A549 (cell line): ENCODE measurements around the gene RAET1L. TPM values are rescaled to one million over a fixed set of nuclear protein-coding genes. Genes with fewer than 3 reads are reported as not detected.

ENCODE experiments used
- ATAC-seq, 2 experiments: fragments of 200-7000 bp in 1 of 2; fragments of >200 bp in 1 of 2; cut with Nextera tagmentation in 1 of 2; cut with Tn5 transposase in 1 of 2; 3 replicates each; pipeline versions ENCODE4 v1.8.0 to v1.9.1; 2018 to 2020; ENCODE audit warnings: mild to moderate bottlenecking in 1 of 2, moderate library complexity in 1 of 2
- CTCF ChIA-PET: fragments of 300-600 bp; sonication (Branson Sonifier 250); formaldehyde crosslinking; extraction: SDS; loops from one replicate; lab custom pipeline; 2021; ENCODE audit warnings: antibody characterized with exemption, inconsistent platforms; lab: Yijun Ruan, JAX
- POLR2A ChIA-PET: fragments of 350-600 bp; formaldehyde crosslinking; extraction: SDS; loops from one replicate; lab custom pipeline; 2021; ENCODE audit warnings: antibody characterized with exemption, inconsistent platforms; lab: Yijun Ruan, JAX
- DNase-seq, 2 experiments: peaks; one replicate each; pipeline versions ENCODE4 v3.0.0 to v3.0.0-alpha.2; 2011 to 2016; ENCODE audit warnings: low read depth in 1 of 2, low spot score in 1 of 2
- FAIRE-seq: peaks from 2 replicates; lab custom pipeline; 2011; peaks lifted over from hg19 to GRCh38; lab: Jason Lieb, UNC
- H3K27ac ChIP-seq, 2 experiments: fragments of >200 bp; sonication (Bioruptor Twin); formaldehyde crosslinking; 3 replicates each; pipeline ENCODE4 v1.5.1; 2016 to 2017
- H3K4me1 ChIP-seq: fragments of >200 bp; sonication (Bioruptor Twin); formaldehyde crosslinking; 3 replicates; pipeline ENCODE4 v1.6.1; 2016
- H3K4me2 ChIP-seq: fragments of >200 bp; sonication (Bioruptor Twin); formaldehyde crosslinking; 3 replicates; pipeline ENCODE4 v1.6.1; 2016
- H3K4me3 ChIP-seq: fragments of >200 bp; sonication (Bioruptor Twin); formaldehyde crosslinking; 3 replicates; pipeline ENCODE4 v1.5.1; 2016
- H3K9me3 ChIP-seq: fragments of >200 bp; sonication (Bioruptor Twin); formaldehyde crosslinking; 3 replicates; pipeline ENCODE4 v1.6.1; 2016
- CBX2 ChIP-seq: fragments of 200-600 bp; sonication (generic); IDR thresholded peaks from 2 replicates; pipeline ENCODE4 v1.6.1; 2016; ENCODE audit warnings: low read depth, mild to moderate bottlenecking, borderline replicate concordance
- CHD4 ChIP-seq: fragments of 200-600 bp; sonication (generic); IDR thresholded peaks from 2 replicates; pipeline ENCODE4 v1.6.1; 2016; ENCODE audit warnings: antibody characterized with exemption, mild to moderate bottlenecking, borderline replicate concordance
- EHF ChIP-seq: fragments of 250-450 bp; sonication (Bioruptor Pico); IDR thresholded peaks from 2 replicates; pipeline ENCODE4 v1.5.0; 2020; ENCODE audit warnings: mild to moderate bottlenecking
- EHMT2 ChIP-seq: fragments of 200-600 bp; sonication (generic); IDR thresholded peaks from 2 replicates; pipeline ENCODE4 v1.6.1; 2016; ENCODE audit warnings: antibody characterized with exemption, low read depth, mild to moderate bottlenecking, moderate library complexity
- EP300 ChIP-seq, 2 experiments: fragments of >200 bp; sonication (Bioruptor Twin); formaldehyde crosslinking; IDR thresholded peaks; 2 replicates in 1 of 2; 3 replicates in 1 of 2; pipeline ENCODE4 v1.6.1; 2016 to 2017
- FOSB ChIP-seq: fragments of 250-450 bp; sonication (Bioruptor Pico); IDR thresholded peaks from 2 replicates; pipeline ENCODE4 v1.5.0; 2020; ENCODE audit warnings: mild to moderate bottlenecking, moderate library complexity
- HOXB13 ChIP-seq: fragments of 250-450 bp; sonication (Bioruptor Pico); IDR thresholded peaks from 2 replicates; pipeline ENCODE4 v1.5.0; 2020; ENCODE audit warnings: low read depth, mild to moderate bottlenecking, moderate library complexity
- HOXB5 ChIP-seq: fragments of 250-450 bp; sonication (Bioruptor Pico); IDR thresholded peaks from 2 replicates; pipeline ENCODE4 v1.5.0; 2020; ENCODE audit warnings: mild to moderate bottlenecking, moderate library complexity
- NPAS2 ChIP-seq: fragments of 250-450 bp; sonication (Bioruptor Pico); IDR thresholded peaks from 2 replicates; pipeline ENCODE4 v1.8.0; 2022; ENCODE audit warnings: mild to moderate bottlenecking, moderate library complexity, borderline replicate concordance
- NR3C1 ChIP-seq: fragments of >200 bp; sonication (Bioruptor Twin); formaldehyde crosslinking; IDR thresholded peaks from 3 replicates; pipeline ENCODE4 v1.6.1; 2017
- PHF8 ChIP-seq: fragments of 200-600 bp; sonication (generic); IDR thresholded peaks from 2 replicates; pipeline ENCODE4 v1.6.1; 2016; ENCODE audit warnings: low read depth, mild to moderate bottlenecking, antibody characterized with exemption, moderate library complexity, borderline replicate concordance
- RNF2 ChIP-seq: fragments of 200-600 bp; sonication (generic); IDR thresholded peaks from 2 replicates; pipeline ENCODE4 v1.6.1; 2016; ENCODE audit warnings: low read depth, mild to moderate bottlenecking, antibody characterized with exemption, moderate library complexity, borderline replicate concordance
- ZFP36 ChIP-seq: fragments of 450-650 bp; IDR thresholded peaks from 2 replicates; pipeline ENCODE4 v1.6.1; 2014; ENCODE audit warnings: borderline replicate concordance; ENCODE audit not compliant: partially characterized antibody
- ZNF302 ChIP-seq: fragments of 250-450 bp; sonication (Bioruptor Pico); IDR thresholded peaks from 2 replicates; pipeline ENCODE4 v1.9.0; 2021; ENCODE audit warnings: inconsistent platforms, mild to moderate bottlenecking, moderate library complexity
- ZSCAN20 ChIP-seq: fragments of 250-450 bp; sonication (Bioruptor Pico); IDR thresholded peaks from 2 replicates; pipeline ENCODE4 v1.8.0; 2022; ENCODE audit warnings: mild to moderate bottlenecking, moderate library complexity
- WGBS: methylation state at CpG from one replicate; pipeline ENCODE4 v1.1.6; 2017; ENCODE audit errors: missing lambda C conversion rate; 5-methylcytosine and 5-hydroxymethylcytosine counted together
- polyA plus RNA-seq, 4 experiments: library from polyadenylated mRNA; depleted of rRNA in 3 of 4; stranded (reverse); fragments of >200 nt; fragmentation: RNase III in 1 of 4; extraction: RNeasy Plus Mini Kit Qiagen cat#74134 plus additional on column Dnase treatment in 1 of 4; gene quantifications; 2 replicates in 3 of 4; 3 replicates in 1 of 4; pipeline ENCODE4 v1.2.3, GENCODE V29; 2011 to 2017
- TF ChIP-seq, protein P1 (sequence below): fragments of 250-450 bp; sonication (Bioruptor Pico); IDR thresholded peaks from 2 replicates; pipeline ENCODE4 v1.5.0; 2020; ENCODE audit warnings: low read depth, mild to moderate bottlenecking, moderate library complexity
- TF ChIP-seq, protein P2 (sequence below): fragments of 150-350 bp; IDR thresholded peaks from 2 replicates; pipeline ENCODE4 v1.6.1; 2014; ENCODE audit warnings: low read depth, mild to moderate bottlenecking, low read length
- TF ChIP-seq, protein P3 (sequence below): fragments of >200 bp; sonication (Bioruptor Twin); formaldehyde crosslinking; IDR thresholded peaks from 2 replicates; pipeline ENCODE4 v1.6.1; 2016
- TF ChIP-seq, protein P4 (sequence below): IDR thresholded peaks from 2 replicates; pipeline ENCODE4 v1.6.1; 2012; ENCODE audit warnings: low read depth, borderline replicate concordance
- TF ChIP-seq, protein P5 (sequence below): fragments of 200-600 bp; sonication (generic); IDR thresholded peaks from 2 replicates; pipeline ENCODE4 v1.6.1; 2016; ENCODE audit warnings: antibody characterized with exemption, mild to moderate bottlenecking, moderate library complexity

RAET1L gene
- polyA plus RNA-seq, 2 of the 4 experiments (the other 2 are of a cell fraction), result 0.22 TPM; not detected in 1

DNA sequence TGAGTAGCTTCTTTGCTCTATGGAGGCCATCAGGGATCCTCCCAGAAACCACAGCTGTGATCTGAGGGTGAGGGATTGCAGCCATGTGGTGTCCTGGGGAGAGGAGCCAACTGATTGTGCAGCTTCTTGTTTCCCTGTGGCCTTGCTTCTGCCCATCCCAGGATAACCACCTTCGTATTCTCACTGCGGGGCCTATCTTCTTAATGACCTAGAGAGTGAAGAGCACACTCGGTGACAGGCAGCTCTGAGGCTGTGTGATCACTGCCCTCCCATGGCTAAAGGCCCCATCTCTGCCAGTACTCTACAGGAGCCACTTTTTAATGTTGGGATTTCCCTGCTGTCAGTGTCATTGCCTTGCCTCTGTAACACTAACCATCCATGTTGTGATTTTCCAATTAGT, 5.3 kb upstream of the RAET1L start (continued):
- TF ChIP-seq, protein P1, sequence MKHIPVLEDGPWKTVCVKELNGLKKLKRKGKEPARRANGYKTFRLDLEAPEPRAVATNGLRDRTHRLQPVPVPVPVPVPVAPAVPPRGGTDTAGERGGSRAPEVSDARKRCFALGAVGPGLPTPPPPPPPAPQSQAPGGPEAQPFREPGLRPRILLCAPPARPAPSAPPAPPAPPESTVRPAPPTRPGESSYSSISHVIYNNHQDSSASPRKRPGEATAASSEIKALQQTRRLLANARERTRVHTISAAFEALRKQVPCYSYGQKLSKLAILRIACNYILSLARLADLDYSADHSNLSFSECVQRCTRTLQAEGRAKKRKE (CRISPR knock-in tag), result no peak
- TF ChIP-seq HOXB5 (CRISPR knock-in tag), result no peak
- TF ChIP-seq, protein P2, sequence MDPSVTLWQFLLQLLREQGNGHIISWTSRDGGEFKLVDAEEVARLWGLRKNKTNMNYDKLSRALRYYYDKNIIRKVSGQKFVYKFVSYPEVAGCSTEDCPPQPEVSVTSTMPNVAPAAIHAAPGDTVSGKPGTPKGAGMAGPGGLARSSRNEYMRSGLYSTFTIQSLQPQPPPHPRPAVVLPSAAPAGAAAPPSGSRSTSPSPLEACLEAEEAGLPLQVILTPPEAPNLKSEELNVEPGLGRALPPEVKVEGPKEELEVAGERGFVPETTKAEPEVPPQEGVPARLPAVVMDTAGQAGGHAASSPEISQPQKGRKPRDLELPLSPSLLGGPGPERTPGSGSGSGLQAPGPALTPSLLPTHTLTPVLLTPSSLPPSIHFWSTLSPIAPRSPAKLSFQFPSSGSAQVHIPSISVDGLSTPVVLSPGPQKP, result no peak

DNA sequence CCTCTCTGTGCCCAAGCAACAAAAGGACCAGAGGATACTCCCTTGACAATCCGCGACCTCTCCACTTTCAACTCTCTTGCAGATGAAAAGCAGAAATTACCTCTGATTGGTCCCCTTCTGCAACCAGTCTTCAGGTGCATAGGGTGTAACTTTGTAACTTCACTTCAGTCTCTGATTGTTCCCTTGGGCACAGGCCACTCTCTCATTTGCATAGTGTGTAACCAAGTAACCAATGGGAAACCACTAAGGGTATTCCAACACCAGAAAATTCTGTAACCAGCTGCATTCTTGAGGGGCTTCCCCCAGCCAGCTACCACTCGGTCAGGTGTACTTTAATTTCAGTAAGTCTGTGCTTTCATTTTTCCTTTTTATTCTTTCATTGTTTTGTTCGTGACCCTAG, 4.4 kb upstream of the RAET1L start:
- no peak for FAIRE-seq
- no peak for DNase-seq
- WGBS, result 76% methylated on average over 4 of the region's 4 CpGs
- CTCF ChIA-PET, result interaction anchor here (1.1 to 2.1 kb wide), 2 partner anchors 12 to 42 kb away, joined by 4 to 9 read pairs; no protein-coding TSS in a partner anchor
- Histone ChIP-seq H3K4me1 (peaks cover 11% of the 10 kb centered on the region; the same call in 1 of the 3 replicates), H3K9me3 (no peaks in the 10 kb centered on the region), H3K4me3 (no peak overlapping the region), H3K4me2 (no peak overlapping the region), H3K27ac (no peak overlapping the region)
- ATAC-seq, result no peak
- TF ChIP-seq, protein P1 (CRISPR knock-in tag), result no peak
- TF ChIP-seq ZFP36 (no peak), CBX2 (no peak), HOXB13 (CRISPR knock-in tag) (no peak), NPAS2 (CRISPR knock-in tag) (no peak), EP300 (IDR thresholded peaks at IDR 0.05) (no peak), EHF (CRISPR knock-in tag) (no peak), FOSB (CRISPR knock-in tag) (no peak), PHF8 (no peak), NR3C1 (no peak), ZSCAN20 (CRISPR knock-in tag) (no peak), RNF2 (no peak), ZNF302 (CRISPR knock-in tag) (no peak), CHD4 (no peak), EHMT2 (no peak)
- TF ChIP-seq, protein P3, sequence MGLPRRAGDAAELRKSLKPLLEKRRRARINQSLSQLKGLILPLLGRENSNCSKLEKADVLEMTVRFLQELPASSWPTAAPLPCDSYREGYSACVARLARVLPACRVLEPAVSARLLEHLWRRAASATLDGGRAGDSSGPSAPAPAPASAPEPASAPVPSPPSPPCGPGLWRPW, result no peak
- TF ChIP-seq, protein P2, result no peak
- TF ChIP-seq, protein P4, sequence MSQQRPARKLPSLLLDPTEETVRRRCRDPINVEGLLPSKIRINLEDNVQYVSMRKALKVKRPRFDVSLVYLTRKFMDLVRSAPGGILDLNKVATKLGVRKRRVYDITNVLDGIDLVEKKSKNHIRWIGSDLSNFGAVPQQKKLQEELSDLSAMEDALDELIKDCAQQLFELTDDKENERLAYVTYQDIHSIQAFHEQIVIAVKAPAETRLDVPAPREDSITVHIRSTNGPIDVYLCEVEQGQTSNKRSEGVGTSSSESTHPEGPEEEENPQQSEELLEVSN, result no peak
- TF ChIP-seq, protein P5, sequence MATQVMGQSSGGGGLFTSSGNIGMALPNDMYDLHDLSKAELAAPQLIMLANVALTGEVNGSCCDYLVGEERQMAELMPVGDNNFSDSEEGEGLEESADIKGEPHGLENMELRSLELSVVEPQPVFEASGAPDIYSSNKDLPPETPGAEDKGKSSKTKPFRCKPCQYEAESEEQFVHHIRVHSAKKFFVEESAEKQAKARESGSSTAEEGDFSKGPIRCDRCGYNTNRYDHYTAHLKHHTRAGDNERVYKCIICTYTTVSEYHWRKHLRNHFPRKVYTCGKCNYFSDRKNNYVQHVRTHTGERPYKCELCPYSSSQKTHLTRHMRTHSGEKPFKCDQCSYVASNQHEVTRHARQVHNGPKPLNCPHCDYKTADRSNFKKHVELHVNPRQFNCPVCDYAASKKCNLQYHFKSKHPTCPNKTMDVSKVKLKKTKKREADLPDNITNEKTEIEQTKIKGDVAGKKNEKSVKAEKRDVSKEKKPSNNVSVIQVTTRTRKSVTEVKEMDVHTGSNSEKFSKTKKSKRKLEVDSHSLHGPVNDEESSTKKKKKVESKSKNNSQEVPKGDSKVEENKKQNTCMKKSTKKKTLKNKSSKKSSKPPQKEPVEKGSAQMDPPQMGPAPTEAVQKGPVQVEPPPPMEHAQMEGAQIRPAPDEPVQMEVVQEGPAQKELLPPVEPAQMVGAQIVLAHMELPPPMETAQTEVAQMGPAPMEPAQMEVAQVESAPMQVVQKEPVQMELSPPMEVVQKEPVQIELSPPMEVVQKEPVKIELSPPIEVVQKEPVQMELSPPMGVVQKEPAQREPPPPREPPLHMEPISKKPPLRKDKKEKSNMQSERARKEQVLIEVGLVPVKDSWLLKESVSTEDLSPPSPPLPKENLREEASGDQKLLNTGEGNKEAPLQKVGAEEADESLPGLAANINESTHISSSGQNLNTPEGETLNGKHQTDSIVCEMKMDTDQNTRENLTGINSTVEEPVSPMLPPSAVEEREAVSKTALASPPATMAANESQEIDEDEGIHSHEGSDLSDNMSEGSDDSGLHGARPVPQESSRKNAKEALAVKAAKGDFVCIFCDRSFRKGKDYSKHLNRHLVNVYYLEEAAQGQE, result no peak
- POLR2A ChIA-PET, result no interaction called here
